Mucosa of rectum (tissue), 2 donors: ENCODE measurements around the gene CHD5.

Experiments
- H3K27ac ChIP-seq, 2 donors: one replicate each; pipeline ENCODE4 v1.7.0; 2013; ENCODE audit warnings: inconsistent platforms in 2 of 2, low read depth in 2 of 2, low read length in 2 of 2
- H3K27me3 ChIP-seq, 2 donors: one replicate each; pipeline ENCODE4 v1.7.0; 2013; ENCODE audit warnings: low read length in 2 of 2; ENCODE audit not compliant: control insufficient read depth in 2 of 2, insufficient read depth in 2 of 2
- H3K36me3 ChIP-seq, 2 donors: one replicate each; pipeline ENCODE4 v1.7.0; 2013; ENCODE audit warnings: low read length in 2 of 2; ENCODE audit not compliant: control insufficient read depth in 2 of 2, insufficient read depth in 2 of 2
- H3K4me1 ChIP-seq, 2 donors: one replicate each; pipeline ENCODE4 v1.7.0; 2013; ENCODE audit warnings: low read length in 2 of 2, mild to moderate bottlenecking in 1 of 2; ENCODE audit not compliant: control insufficient read depth in 2 of 2, insufficient read depth in 2 of 2
- H3K4me3 ChIP-seq, 2 donors: one replicate each; pipeline ENCODE4 v1.7.0; 2013; ENCODE audit warnings: low read length in 2 of 2
- H3K9ac ChIP-seq, 2 donors: one replicate each; pipeline ENCODE4 v1.7.0; 2013; ENCODE audit warnings: low read length in 2 of 2, low read depth in 1 of 2, mild to moderate bottlenecking in 1 of 2
- H3K9me3 ChIP-seq, 2 donors: one replicate each; pipeline ENCODE4 v1.7.0; 2013; ENCODE audit warnings: low read length in 2 of 2; ENCODE audit not compliant: control insufficient read depth in 2 of 2
- donor health status: healthy.
- donor health status: Normal muscosa, but diverticular disease.

CHD5 gene

DNA sequence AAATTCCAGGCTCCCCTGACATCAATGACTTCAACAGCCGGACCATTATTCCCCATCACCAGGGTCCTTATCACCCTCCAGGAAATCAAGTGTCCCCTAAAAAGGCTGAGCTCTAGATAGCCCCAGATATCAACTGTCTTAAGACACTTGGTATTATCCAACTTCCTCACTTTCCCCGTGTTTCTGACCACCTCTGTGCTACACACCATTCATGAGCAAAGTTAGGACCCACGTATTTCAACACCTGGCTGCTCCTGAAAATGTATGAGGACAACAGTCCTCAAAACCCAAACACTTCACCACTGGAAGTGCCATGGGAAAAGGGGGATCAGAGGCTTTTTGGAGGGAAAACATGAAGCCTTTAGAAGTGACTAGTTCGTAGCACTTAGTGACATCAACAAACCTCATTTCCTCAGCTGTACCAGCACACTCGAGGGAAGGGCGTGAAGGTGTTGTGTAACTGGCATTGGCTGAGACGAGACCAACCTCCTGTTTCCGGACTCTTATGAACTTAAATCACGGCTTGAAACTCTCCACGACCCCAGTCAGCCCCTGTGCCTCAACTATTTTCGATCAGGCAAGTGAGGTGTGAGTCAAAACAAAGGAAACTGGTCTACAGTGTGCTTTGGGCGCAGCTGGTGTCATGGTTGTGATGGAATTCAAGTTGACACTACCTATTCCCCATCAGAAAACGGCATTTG is 4.1 kb upstream of the CHD5 start:
- no peak overlapping the region for H3K4me3 ChIP-seq
- H3K9ac ChIP-seq: no peak overlapping the region
- H3K27ac ChIP-seq: no peak overlapping the region
- H3K27me3 ChIP-seq: peaks cover 9 to 10% of the 10 kb centered on the region in 2 donors
- no peaks in the 10 kb centered on the region for H3K4me1 ChIP-seq
- H3K9me3 ChIP-seq: no peaks in the 10 kb centered on the region
- H3K36me3 ChIP-seq: peaks cover 19 to 29% of the 10 kb centered on the region in 2 donors

DNA sequence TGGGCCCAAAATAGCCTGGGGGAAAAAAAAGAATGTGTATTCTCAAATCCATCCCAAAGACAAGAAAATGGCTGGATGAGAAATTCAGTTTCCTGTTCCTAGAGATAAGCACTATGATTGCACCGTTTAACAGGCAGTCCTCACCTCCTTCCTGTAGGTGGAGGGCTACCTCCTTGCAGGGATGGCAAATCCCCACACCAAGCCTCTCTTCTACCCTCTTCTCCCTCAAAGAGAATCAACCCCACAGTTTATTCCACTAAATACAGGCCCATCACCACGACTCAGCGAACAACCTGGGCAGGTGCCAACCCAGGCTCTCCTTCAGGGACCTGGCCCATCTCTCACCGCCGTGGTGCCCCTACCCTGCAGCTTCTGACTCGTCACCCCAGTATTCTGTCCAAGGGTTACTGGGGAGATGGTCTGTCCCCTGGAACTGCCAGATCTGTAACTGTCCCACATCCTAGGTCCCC is 3.4 kb upstream of the CHD5 start:
- H3K36me3 ChIP-seq: peaks cover 16 to 23% of the 10 kb centered on the region in 2 donors
- no peak overlapping the region for H3K4me3 ChIP-seq
- H3K9me3 ChIP-seq: no peaks in the 10 kb centered on the region
- H3K9ac ChIP-seq: no peak overlapping the region
- peaks cover 15 to 17% of the 10 kb centered on the region in 2 donors for H3K27me3 ChIP-seq
- no peaks in the 10 kb centered on the region for H3K4me1 ChIP-seq
- H3K27ac ChIP-seq: no peak overlapping the region

DNA sequence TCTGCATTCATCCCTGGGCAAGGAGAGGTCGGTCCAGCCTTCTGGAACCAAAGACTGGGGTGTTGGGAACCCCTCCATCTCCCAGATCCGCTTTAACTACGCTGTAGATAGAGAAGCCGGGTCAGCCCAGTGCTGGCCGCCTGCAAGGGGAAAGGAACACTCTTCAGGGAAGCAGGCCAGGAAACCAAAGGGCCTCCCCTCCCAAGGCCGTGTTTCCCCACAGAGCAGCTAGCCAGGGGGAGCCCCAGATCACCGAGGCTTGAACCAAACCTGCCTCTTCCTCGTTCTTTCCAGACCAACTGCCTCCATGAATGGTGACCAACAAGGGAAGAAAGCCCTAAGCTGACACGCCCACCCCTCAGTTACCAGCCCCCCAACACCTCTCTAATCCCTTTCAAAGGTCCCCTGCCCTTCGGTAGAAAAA is 1.2 kb upstream of the CHD5 start:
- Histone ChIP-seq H3K9ac (no peak overlapping the region), H3K9me3 (no peaks in the 10 kb centered on the region), H3K27ac (no peak overlapping the region), H3K36me3 (peaks cover 7 to 12% of the 10 kb centered on the region in 2 donors), H3K27me3 (peaks cover 31 to 35% of the 10 kb centered on the region in 2 donors), H3K4me3 (no peak overlapping the region), H3K4me1 (no peaks in the 10 kb centered on the region)

DNA sequence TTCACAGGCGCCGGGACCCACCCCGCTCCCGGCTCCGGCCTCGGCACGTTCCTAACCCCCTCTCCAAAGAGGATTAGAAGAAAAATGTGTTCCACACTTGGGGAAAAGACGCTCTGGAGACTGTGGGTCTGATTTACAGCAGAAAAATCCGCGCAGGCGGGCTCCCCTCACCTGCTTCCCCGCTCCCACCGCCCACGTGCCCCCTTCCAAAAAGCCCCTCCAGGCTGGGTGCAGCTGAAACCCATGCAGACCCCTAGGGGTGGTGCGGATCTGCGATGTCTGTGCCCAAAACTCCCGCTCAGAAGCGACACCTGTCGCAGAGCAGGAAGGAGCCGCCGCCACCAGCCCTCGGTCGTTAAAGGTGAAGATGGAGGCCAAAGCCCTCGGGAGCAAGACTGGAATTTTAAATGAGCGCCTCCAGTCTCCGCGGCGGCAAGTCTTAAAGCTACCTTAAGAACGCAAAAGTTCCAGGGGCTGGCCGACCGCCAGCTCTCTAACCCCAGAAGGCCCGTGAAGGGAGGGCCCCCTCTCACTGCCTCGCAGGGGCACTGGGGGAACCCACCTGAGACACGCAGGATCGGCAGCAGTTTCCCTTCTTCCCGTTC is 688 bp upstream of the CHD5 start:
- H3K9ac ChIP-seq: no peak overlapping the region
- peaks cover 7 to 12% of the 10 kb centered on the region in 2 donors for H3K36me3 ChIP-seq
- no peaks in the 10 kb centered on the region for H3K4me1 ChIP-seq
- no peaks in the 10 kb centered on the region for H3K9me3 ChIP-seq
- H3K27me3 ChIP-seq: peaks cover 31 to 38% of the 10 kb centered on the region in 2 donors
- H3K27ac ChIP-seq: no peak overlapping the region
- H3K4me3 ChIP-seq: no peak overlapping the region

DNA sequence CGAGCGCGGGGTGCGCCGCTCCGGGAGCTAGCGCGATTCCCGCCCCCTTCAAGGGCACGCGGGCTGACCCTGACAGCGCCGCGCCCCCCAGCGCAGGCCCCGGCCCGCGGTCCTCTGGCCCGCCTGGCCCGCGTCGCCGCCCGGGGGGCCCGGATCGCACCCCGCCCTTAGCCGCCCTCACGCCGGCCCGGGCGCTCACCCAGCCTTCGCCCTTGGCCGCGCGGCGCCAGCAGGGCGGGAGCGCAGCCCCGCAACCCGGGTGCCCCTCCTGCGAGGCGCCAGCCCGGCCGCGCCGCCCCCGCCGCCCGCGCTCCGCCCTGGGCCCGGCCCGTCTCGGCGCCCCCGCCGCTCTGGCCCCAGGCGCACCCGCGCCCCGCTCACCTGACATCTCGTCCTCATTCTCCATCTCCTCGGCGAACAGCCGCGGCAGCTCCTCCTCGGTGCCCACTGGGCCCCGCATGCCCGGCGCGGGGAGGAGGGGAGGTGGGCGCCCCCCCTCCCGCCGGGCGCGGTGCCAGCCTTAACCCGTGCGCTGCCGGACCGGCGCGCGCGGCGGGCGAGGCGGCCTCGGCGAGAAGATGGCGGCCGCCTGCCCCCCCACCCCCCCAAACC is 451 bp downstream of the CHD5 start:
- no peak overlapping the region for H3K27ac ChIP-seq
- H3K4me1 ChIP-seq: no peaks in the 10 kb centered on the region
- no peaks in the 10 kb centered on the region for H3K9me3 ChIP-seq
- H3K27me3 ChIP-seq: peaks cover 31 to 41% of the 10 kb centered on the region in 2 donors
- H3K36me3 ChIP-seq: peaks cover 0 to 4% of the 10 kb centered on the region in 2 donors
- no peak overlapping the region for H3K4me3 ChIP-seq
- no peak overlapping the region for H3K9ac ChIP-seq

DNA sequence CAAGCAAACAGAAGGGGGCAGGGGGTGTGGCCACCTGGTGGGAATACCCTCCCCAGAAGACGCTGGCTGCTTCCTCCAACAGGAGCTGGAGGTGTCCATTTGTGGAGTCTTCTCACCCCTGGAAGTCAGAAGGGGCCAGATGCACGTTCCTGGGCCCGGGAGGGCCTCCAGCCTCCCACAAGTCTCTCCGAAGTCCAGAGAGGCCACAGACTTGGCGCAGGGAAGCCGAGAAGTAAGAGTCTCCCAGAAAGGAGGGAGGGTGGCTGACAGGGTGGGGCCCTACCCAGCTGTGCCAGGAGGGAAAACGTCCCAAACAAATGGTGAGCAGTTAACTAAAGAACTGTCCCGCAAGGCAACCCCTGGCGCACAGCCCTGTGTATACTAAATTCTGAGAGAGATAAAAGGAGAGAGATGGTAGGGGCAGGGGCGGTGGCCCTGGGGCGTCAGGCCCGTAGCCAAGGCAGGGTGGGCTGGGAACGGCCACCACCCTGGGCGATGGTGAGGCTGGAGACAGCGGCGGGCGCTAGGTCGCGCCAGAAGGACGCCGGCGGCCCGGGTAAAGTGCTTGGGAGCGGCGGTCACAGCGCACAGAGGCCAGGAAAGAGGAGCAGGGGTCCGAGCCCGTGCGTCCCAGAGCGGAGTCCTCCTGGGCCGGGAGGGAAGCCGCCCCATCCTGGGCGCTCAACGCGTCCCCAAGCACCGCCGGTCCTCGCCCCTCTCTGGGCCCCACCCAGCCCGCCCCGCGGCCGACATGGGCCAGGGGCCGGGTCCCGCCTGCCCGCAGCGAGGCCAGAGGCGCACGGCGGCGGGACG is 1.2 kb downstream of the CHD5 start:
- H3K4me3 ChIP-seq: no peak overlapping the region
- H3K27ac ChIP-seq: no peak overlapping the region
- H3K36me3 ChIP-seq: no peaks in the 10 kb centered on the region
- no peaks in the 10 kb centered on the region for H3K4me1 ChIP-seq
- no peak overlapping the region for H3K9ac ChIP-seq
- H3K27me3 ChIP-seq: peaks cover 31 to 43% of the 10 kb centered on the region in 2 donors
- H3K9me3 ChIP-seq: no peaks in the 10 kb centered on the region

DNA sequence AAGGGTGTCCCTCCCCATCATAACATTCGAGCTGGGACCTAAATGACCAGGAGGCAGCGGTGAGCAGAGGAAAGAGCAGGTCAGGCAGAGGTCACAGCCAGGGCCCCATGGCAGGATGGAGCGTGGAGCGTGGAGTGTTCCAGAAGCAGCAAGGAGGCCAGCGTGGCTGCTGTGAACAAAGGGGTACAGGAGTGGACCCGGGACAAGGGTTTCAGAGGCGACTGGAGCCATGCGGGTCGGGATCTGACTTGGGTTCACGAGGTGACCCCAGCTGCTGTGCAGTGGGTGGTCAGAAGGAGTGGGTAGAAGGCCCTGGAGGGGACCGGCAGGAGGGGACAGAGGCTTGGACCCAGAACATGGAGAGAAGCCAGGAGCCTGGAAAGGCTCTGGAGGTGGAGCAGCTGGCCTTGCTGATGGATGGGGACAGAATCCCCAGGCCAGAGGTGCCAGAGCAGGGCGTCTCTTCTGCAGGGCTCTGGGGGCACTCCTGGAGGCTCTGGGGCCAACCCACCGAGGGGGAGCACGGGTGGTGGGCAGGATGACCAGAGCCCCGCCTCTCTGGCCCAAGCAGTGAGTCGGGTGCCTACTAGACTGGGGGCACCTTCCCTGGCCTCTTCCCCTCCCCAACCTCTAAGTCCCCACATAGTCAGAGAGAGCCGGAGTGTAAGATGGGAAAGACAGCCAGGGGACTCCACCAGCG is 2.3 kb downstream of the CHD5 start:
- Histone ChIP-seq H3K36me3 (no peaks in the 10 kb centered on the region), H3K4me3 (no peak overlapping the region), H3K9me3 (no peaks in the 10 kb centered on the region), H3K4me1 (no peaks in the 10 kb centered on the region), H3K27me3 (peaks cover 31 to 43% of the 10 kb centered on the region in 2 donors), H3K9ac (no peak overlapping the region), H3K27ac (no peak overlapping the region)

DNA sequence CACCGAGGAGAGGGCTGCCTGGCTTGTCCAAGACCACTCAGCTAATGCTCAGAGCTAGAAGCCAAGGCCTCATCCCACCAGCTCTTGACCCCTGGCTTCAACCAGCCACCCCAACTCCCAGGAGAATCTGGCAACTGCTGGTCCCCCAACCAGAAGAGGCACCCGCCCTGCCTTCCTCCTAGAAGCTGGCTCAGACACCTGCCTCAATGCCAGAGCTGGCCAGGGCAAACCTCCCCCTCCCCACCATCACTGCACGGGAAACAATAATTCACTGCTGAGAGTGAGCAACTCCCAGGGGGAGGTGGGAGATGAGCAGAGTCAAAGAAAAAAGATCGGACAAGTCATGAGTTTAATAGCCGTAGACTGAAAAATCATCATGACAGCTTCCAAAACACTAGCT is 3.3 kb downstream of the CHD5 start:
- H3K27ac ChIP-seq: no peak overlapping the region
- H3K9me3 ChIP-seq: no peaks in the 10 kb centered on the region
- no peaks in the 10 kb centered on the region for H3K36me3 ChIP-seq
- no peak overlapping the region for H3K4me3 ChIP-seq
- H3K9ac ChIP-seq: no peak overlapping the region
- no peaks in the 10 kb centered on the region for H3K4me1 ChIP-seq
- H3K27me3 ChIP-seq: peaks cover 31 to 46% of the 10 kb centered on the region in 2 donors

DNA sequence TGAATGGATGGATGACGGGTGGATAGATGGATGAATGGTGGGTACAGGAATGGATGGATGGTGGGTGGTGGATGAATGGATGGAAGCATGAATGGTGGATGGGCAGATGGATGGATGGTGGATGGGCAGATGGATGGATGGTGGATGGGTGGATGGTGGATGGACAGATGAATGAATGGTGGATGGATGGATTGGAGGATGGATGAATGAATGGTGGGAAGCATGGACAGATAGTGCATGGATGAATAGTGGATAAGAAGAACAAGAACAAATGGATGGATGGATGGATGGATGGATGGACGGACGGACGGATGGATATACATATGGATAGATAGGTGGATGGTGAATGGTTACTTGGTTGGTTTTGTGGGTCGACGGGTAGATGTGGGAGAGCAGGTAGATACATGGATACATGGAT is 4.7 kb downstream of the CHD5 start:
- Histone ChIP-seq H3K36me3 (no peaks in the 10 kb centered on the region), H3K27me3 (peaks cover 22 to 45% of the 10 kb centered on the region in 2 donors), H3K27ac (no peak overlapping the region), H3K4me3 (no peak overlapping the region), H3K9ac (no peak overlapping the region), H3K4me1 (no peaks in the 10 kb centered on the region), H3K9me3 (no peaks in the 10 kb centered on the region)
